Ishikawa (cell line): Measurements from ENCODE around the gene PLA2G5.

Source experiments
- CEBPB ChIP-seq: IDR thresholded peaks from 2 replicates; pipeline ENCODE4 v1.6.1; 2012
- EP300 ChIP-seq: IDR thresholded peaks from 2 replicates; pipeline ENCODE4 v1.6.1; 2012; ENCODE audit warnings: borderline replicate concordance
- RAD21 ChIP-seq: IDR thresholded peaks from 2 replicates; pipeline ENCODE4 v1.6.1; 2012; ENCODE audit warnings: low read depth
- TAF1 ChIP-seq: IDR thresholded peaks from 2 replicates; pipeline ENCODE4 v1.6.1; 2012; ENCODE audit warnings: low read depth, mild to moderate bottlenecking
- TCF12 ChIP-seq: IDR thresholded peaks from 2 replicates; pipeline ENCODE4 v1.6.1; 2012; ENCODE audit warnings: low read depth
- YY1 ChIP-seq: IDR thresholded peaks from 2 replicates; pipeline ENCODE4 v1.6.1; 2012; ENCODE audit warnings: low read depth
- TF ChIP-seq, protein P1 (sequence below): IDR thresholded peaks from 2 replicates; pipeline ENCODE4 v1.6.1; 2012

- TF ChIP-seq TAF1 (no peak), TCF12 (no peak), CEBPB (no peak), RAD21 (no peak), EP300 (no peak), YY1 (no peak)
- TF ChIP-seq, protein P1, sequence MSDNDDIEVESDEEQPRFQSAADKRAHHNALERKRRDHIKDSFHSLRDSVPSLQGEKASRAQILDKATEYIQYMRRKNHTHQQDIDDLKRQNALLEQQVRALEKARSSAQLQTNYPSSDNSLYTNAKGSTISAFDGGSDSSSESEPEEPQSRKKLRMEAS = no peak
Measured at GRCh38 chr1:20123722-20124455, 53.9 kb downstream of the PLA2G5 start.
